ENCODE data around the gene AKAP8. TPM values are rescaled to one million over a fixed set of nuclear protein-coding genes. Genes with fewer than 3 reads are reported as not detected.

The AKAP8 gene
- 13.5 and 20.3 TPM in 2 replicates for total RNA-seq

DNA sequence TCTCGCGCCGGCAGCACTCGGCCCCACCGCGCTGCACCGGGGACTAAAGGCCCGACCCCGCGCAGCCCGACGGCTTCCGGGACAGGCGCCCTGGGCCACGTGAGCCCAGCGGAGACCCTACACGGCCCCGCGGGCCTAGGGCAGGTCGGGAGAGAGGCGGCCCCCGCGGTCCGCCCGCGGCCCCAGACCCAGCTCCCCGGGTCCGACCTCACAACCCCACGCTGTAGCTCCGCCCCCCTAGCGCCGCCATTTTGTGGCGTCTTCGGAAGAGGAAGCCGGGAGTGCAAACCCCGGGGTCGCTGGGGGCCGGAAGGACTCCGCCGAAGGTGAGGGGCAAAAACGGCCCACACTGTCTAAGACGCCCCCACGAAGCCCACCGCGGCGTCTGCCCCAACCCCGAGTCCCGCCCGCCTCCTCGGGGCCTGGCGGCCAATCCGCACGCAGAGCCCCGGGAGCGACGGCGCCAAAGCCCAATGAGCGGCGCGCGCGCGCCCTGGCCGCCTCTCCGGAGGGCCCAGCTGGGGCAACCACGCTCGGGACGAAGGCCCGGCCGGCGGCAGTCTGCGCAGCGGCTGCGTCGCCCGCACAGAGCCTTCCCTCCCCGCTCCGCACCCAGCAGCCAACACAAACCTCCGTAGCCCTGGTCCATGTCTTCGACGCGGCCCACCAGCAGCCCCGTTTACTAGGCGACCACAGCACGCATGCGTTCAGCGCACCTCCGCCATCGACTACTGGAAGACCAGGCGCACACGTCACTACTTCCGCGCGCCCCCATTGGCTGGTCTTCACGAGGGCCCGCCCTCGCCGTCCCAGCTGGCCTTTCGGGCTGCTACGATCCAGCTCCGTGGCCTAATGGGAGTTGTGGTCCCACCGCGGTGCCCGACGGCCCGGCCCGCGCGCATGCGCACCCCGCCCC lies at the start of gene AKAP8:
TSS of gene AKAP8 (minus strand) at position 705 of the 916 bp plus-strand sequence. CDS start at position 649, 56 bp downstream.

DNA sequence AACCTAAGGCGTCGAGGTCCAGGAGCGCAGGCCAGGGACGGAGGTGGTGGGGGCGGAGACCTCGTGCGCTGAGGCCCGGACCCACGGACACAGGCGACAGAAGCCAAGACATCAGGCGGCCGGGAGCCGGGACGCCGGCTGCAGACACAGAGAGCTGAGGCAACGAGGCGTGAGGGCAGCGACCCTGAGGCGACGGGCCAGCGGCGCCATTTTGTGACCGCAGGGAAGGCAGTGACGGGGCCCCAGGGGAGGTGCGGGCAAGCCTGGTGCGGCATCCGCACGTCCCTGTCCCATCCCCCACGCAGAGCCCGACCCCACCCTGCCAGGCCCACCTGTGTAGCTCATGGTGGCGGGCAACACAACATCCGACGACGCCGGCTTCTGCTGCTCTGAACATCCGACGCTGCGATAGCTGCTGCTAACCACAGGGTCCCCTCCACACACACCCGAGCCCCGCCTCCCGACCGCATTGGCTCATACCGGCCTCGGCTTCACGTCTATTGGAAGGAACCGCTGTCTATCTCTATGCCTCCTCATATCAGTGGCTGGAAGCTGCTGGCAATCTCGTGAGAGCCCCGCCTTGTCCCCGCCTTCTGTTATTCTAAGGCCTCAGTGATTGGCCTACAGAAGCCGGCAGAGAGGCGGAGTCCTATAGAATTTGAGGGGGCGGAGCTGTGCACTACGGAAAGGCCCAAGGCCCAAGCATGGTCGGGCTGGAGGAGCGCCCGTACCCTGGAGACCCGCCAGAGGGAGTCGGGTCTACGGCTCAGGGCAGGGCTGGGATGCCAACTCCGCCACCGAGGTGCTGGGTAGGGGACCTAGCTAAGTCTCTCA lies 39.2 kb upstream of the AKAP8 start, which contains the start of gene AKAP8L:
TSS of gene AKAP8L (minus strand) at position 410 of the 834 bp plus-strand sequence. CDS start at position 345, 65 bp downstream.

DNA sequence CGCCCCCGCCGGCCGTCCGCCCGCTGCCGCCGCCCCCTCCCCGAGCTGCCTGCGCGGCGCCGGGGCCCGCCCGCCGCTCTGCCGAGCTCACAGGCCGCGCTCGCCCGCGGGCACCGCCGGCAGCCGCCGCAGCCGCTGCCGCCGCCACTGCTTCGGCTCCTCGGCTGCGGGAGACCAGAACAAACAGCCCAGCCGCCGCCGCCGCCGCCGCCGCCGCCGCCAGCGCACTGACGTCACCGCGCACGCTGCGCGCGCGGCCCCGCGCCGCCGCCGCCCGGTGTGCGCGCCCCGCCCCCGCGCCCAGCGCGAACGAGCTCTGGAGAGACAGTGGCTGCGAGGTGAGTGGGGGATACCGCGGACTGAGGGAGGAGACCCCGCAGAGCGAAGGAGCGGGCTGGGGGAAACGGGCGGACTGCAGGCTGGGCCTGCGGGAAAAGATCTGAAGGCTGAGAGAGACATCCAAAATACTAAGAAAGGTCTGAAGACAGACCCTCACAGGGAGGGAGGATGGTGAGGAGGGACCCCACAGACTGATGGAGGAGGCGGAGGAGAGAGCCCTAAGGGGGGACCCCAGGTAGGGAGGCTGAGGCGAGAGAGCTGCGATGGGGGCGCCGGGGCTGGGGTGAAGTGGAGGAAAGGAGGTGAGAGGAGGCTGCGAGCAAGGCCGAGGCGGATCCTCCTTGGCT lies 47.1 kb downstream of the AKAP8 start, which contains the start of gene BRD4:
TSS of gene BRD4 (minus strand) at position 229 of the 686 bp plus-strand sequence. CDS start 59,440 bp downstream, outside the sequence.

Other genes with a start within 250 kb of the AKAP8 start
- 11.0 and 21.4 TPM in 2 replicates for gene NOTCH3, start 178.8 kb downstream of the AKAP8 start, total RNA-seq
- not detected in 2 replicates for gene EPHX3, start 147.3 kb downstream of the AKAP8 start, total RNA-seq
- 17.6 and 19.2 TPM in 2 replicates for gene BRD4, start 47.2 kb downstream of the AKAP8 start, total RNA-seq
- gene AKAP8L, start 39.2 kb upstream of the AKAP8 start, total RNA-seq, result 71.9 and 76.0 TPM in 2 replicates
- gene WIZ, start 70.2 kb upstream of the AKAP8 start, total RNA-seq, result 6.2 and 8.5 TPM in 2 replicates
- gene RASAL3, start 84.8 kb upstream of the AKAP8 start, total RNA-seq, result 0.12 TPM in 1 of 2 replicates, not detected in the other
- not detected in 2 replicates for gene PGLYRP2, start 99.7 kb upstream of the AKAP8 start, total RNA-seq
- not detected in 2 replicates for gene CYP4F22, start 128.7 kb upstream of the AKAP8 start, total RNA-seq
- under 0.01 TPM in 1 of 2 replicates, not detected in the other for gene CYP4F8, start 235.4 kb upstream of the AKAP8 start, total RNA-seq